PC-3 (cell line): ENCODE measurements around the gene CLMN. TPM values are rescaled to one million over a fixed set of nuclear protein-coding genes. Genes with fewer than 3 reads are reported as not detected.

Experiments
- ATAC-seq: fragments of 200-7000 bp; cut with Tn5 transposase; 2 replicates; pipeline ENCODE4 v1.9.1; 2020; ENCODE audit warnings: mild to moderate bottlenecking, moderate library complexity
- BruUV-seq: library from RNA; stranded (reverse); fragments of 400-500 nt; replicated peaks from 2 replicates; lab custom pipeline; 2021; lab: Mats Ljungman, UMichigan
- CTCF ChIA-PET: fragments of 300-600 bp; sonication (Branson Sonifier 250); formaldehyde crosslinking; loops from one replicate; lab custom pipeline; 2022; ENCODE audit warnings: antibody characterized with exemption; lab: Charles Lee
- POLR2A ChIA-PET: fragments of 300-600 bp; sonication (Branson Sonifier 250); formaldehyde crosslinking; loops from one replicate; lab custom pipeline; 2022; ENCODE audit warnings: antibody characterized with exemption; ENCODE audit not compliant: unreplicated experiment; lab: Charles Lee
- DNase-seq: peaks from one replicate; pipeline ENCODE4 v3.0.0-alpha.2; 2015
- H2AFZ ChIP-seq: fragments of 300-600 bp; sonication (generic); 2 replicates; pipeline ENCODE4 v1.6.0; 2016; ENCODE audit warnings: antibody characterized with exemption, low read length
- H3F3A ChIP-seq: fragments of 300-600 bp; sonication (generic); one replicate; pipeline ENCODE4 v1.6.0; 2017; ENCODE audit warnings: antibody characterized with exemption, low read length, control low read depth, mild to moderate bottlenecking; ENCODE audit not compliant: unreplicated experiment
- H3K27ac ChIP-seq: fragments of 300-600 bp; sonication (generic); 2 replicates; pipeline ENCODE4 v1.5.1; 2016; ENCODE audit warnings: mild to moderate bottlenecking, low read length
- H3K27me3 ChIP-seq: fragments of 300-600 bp; sonication (generic); 2 replicates; pipeline ENCODE4 v1.6.1; 2016; ENCODE audit warnings: low read length, mixed read lengths
- H3K36me3 ChIP-seq: fragments of 300-600 bp; sonication (generic); 2 replicates; pipeline ENCODE4 v1.6.1; 2016; ENCODE audit warnings: low read depth, mixed run types, low read length, mixed read lengths
- H3K4me1 ChIP-seq: fragments of 300-600 bp; sonication (generic); 2 replicates; pipeline ENCODE4 v1.5.1; 2016; ENCODE audit warnings: low read length; ENCODE audit not compliant: insufficient read depth
- H3K4me2 ChIP-seq: fragments of 300-600 bp; sonication (generic); 2 replicates; pipeline ENCODE4 v1.6.0; 2016; ENCODE audit warnings: low read length
- H3K4me3 ChIP-seq: fragments of 300-600 bp; sonication (generic); 2 replicates; pipeline ENCODE4 v1.5.1; 2016; ENCODE audit warnings: mild to moderate bottlenecking, low read length, mixed read lengths
- H3K79me2 ChIP-seq: fragments of 300-600 bp; sonication (generic); 2 replicates; pipeline ENCODE4 v1.6.1; 2017; ENCODE audit warnings: low read length, mixed read lengths
- H3K9ac ChIP-seq: fragments of 300-600 bp; sonication (generic); 2 replicates; pipeline ENCODE4 v1.6.0; 2016; ENCODE audit warnings: mild to moderate bottlenecking, low read length
- H3K9me2 ChIP-seq: fragments of 300-600 bp; sonication (generic); replicated peaks from 2 replicates; pipeline ENCODE4 v1.6.1; 2016; ENCODE audit warnings: mixed run types, low read length, mixed read lengths
- H3K9me3 ChIP-seq: fragments of 300-600 bp; sonication (generic); 2 replicates; pipeline ENCODE4 v1.6.1; 2016; ENCODE audit warnings: low read length, mixed read lengths
- H4K20me1 ChIP-seq: fragments of 300-600 bp; sonication (generic); 2 replicates; pipeline ENCODE4 v1.6.1; 2016; ENCODE audit warnings: low read length, mixed read lengths
- EZH2 ChIP-seq: fragments of 300-600 bp; sonication (generic); IDR thresholded peaks from one replicate; pipeline ENCODE4 v1.6.1; 2017; ENCODE audit warnings: antibody characterized with exemption, mild to moderate bottlenecking, low read length; ENCODE audit not compliant: unreplicated experiment
- EZH2phosphoT487 ChIP-seq: fragments of 300-600 bp; sonication (generic); IDR thresholded peaks from 2 replicates; pipeline ENCODE4 v1.6.1; 2018; ENCODE audit warnings: mild to moderate bottlenecking, antibody characterized with exemption, low read length, borderline replicate concordance
- intact Hi-C: fragments of 100-400 bp; cut with micrococcal nuclease; formaldehyde crosslinking; loops from 2 replicates; pipeline ENCODE4 v1.9.0; 2023
- total RNA-seq: library from RNA; depleted of rRNA; stranded (reverse); fragments of >200 nt; gene quantifications from 2 replicates; pipeline ENCODE4 v1.2.3, GENCODE V29; 2014
- TF ChIP-seq, protein P1 (sequence below): fragments of 300-600 bp; sonication (generic); conservative IDR thresholded peaks from 2 replicates; pipeline ENCODE4 v1.5.1; 2017; ENCODE audit warnings: antibody characterized with exemption, low read depth, mild to moderate bottlenecking, low read length

Gene CLMN
- total RNA-seq, 1 experiment from 2014 or later: 3.5 TPM

DNA sequence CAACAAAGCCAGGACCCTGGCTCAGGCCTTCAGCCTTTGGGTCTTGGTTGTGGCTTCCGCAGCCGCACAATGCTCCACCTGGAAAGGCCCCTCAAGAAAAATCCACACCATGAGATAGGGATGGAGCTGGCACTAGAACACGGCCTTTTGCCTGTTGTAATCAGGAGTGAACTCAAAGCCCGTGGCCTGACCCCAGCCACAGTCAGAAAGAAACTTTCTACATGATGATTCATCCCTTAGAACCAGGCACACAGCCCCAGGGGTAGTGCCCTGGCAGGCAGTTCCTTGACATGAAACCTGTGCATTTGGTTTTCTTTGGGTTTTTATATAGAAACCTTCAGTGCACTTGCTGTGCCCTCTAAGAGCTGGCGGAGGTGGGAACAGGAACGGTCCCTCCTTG, 5.1 kb downstream of the CLMN start:
- POLR2A ChIA-PET: no interaction called here

DNA sequence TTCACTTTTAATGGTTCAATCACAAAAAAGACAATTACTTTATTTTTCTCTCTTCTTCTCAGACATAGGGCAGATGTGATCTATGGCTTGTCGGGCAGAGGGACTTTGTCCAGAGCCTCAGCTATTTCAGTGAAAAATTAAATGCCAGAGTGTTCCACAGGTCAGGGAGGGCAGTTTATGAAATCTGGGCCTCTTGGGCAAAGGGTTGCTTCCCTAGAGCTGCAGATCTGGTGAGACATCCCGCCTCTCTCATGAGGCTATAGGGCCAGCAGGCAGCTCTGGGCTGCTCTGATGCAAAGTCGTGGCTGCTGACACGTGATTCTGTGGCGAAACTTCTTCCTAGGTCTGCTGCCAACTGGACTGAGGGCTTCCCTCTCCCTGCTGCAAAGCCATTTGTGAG, 6.0 kb downstream of the CLMN start:
- Histone ChIP-seq H3K9ac (no peak overlapping the region), H3K4me3 (no peak overlapping the region), H4K20me1 (no peaks in the 10 kb centered on the region), H3K27me3 (no peaks in the 10 kb centered on the region), H3K9me3 (no peaks in the 10 kb centered on the region), H2AFZ (no peak overlapping the region), H3K9me2 (no peaks in the 10 kb centered on the region), H3K27ac (no peak overlapping the region), H3K79me2 (no peaks in the 10 kb centered on the region), H3K36me3 (no peaks in the 10 kb centered on the region), H3K4me1 (peaks cover 26% of the 10 kb centered on the region), H3F3A (no peaks in the 10 kb centered on the region), H3K4me2 (no peak overlapping the region)
- no TSS peak for BruUV-seq
- ChIA-PET CTCF (no interaction called here), POLR2A (no interaction called here)
- intact Hi-C loops: no loop called here
- ATAC-seq (no peak), DNase-seq (peak; percentile 33)
- TF ChIP-seq EZH2: no peak
- TF ChIP-seq, protein P1, sequence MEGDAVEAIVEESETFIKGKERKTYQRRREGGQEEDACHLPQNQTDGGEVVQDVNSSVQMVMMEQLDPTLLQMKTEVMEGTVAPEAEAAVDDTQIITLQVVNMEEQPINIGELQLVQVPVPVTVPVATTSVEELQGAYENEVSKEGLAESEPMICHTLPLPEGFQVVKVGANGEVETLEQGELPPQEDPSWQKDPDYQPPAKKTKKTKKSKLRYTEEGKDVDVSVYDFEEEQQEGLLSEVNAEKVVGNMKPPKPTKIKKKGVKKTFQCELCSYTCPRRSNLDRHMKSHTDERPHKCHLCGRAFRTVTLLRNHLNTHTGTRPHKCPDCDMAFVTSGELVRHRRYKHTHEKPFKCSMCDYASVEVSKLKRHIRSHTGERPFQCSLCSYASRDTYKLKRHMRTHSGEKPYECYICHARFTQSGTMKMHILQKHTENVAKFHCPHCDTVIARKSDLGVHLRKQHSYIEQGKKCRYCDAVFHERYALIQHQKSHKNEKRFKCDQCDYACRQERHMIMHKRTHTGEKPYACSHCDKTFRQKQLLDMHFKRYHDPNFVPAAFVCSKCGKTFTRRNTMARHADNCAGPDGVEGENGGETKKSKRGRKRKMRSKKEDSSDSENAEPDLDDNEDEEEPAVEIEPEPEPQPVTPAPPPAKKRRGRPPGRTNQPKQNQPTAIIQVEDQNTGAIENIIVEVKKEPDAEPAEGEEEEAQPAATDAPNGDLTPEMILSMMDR: no peak
- TF ChIP-seq EZH2phosphoT487: no peak

More for the DNA sequence above, 5.1 kb downstream of the CLMN start:
- H3K4me3 ChIP-seq: no peak overlapping the region
- H3K9ac ChIP-seq: no peak overlapping the region
- H3K9me2 ChIP-seq: no peaks in the 10 kb centered on the region
- peaks cover 26% of the 10 kb centered on the region for H3K4me1 ChIP-seq
- intact Hi-C loops: no loop called here
- peak overlapping the region; percentile 41 for H3K4me2 ChIP-seq
- peak overlapping the region; percentile 25 for H3K27ac ChIP-seq
- DNase-seq (peak; percentile 84), ATAC-seq (peak; percentile 72)
- H4K20me1 ChIP-seq: no peaks in the 10 kb centered on the region
- H2AFZ ChIP-seq: no peak overlapping the region
- CTCF ChIA-PET: no interaction called here
- BruUV-seq: no TSS peak
- H3K27me3 ChIP-seq: no peaks in the 10 kb centered on the region
- no peaks in the 10 kb centered on the region for H3K36me3 ChIP-seq
- no peaks in the 10 kb centered on the region for H3K79me2 ChIP-seq
- no peak for TF ChIP-seq EZH2
- no peak for TF ChIP-seq EZH2phosphoT487
- TF ChIP-seq, protein P1: no peak
- no peaks in the 10 kb centered on the region for H3K9me3 ChIP-seq
- H3F3A ChIP-seq: no peaks in the 10 kb centered on the region

DNA sequence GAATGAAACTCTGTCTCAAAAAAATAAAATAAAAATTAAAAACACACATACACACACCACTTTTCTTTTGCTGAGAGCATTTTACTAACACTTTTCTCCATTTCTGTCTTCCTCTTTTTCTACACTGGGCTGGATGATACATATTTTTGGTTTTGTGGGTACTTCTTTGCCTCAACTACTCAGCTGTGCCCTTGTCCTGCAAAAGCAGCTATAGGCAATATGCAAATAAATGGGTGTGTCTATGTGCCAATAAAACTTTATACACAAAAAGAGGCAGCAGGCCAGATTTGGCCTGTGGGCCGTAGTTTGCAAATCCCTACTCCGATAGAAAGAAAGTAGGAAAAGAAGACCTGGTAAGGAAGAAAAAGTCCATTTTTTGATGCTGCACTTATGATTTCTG, 6.5 kb downstream of the CLMN start:
- intact Hi-C loops: no loop called here
- Histone ChIP-seq H3K4me1 (peaks cover 22% of the 10 kb centered on the region), H3K27ac (no peak overlapping the region), H3K4me3 (no peak overlapping the region), H3K27me3 (no peaks in the 10 kb centered on the region), H4K20me1 (no peaks in the 10 kb centered on the region), H3K9ac (no peak overlapping the region), H3K9me2 (no peaks in the 10 kb centered on the region), H3F3A (no peaks in the 10 kb centered on the region), H2AFZ (no peak overlapping the region), H3K4me2 (no peak overlapping the region), H3K79me2 (no peaks in the 10 kb centered on the region), H3K9me3 (no peaks in the 10 kb centered on the region), H3K36me3 (no peaks in the 10 kb centered on the region)
- ChIA-PET POLR2A (no interaction called here), CTCF (no interaction called here)
- no TSS peak for BruUV-seq
- TF ChIP-seq, protein P1: no peak
- TF ChIP-seq EZH2phosphoT487: no peak
- TF ChIP-seq EZH2: no peak
- DNase-seq (no peak), ATAC-seq (no peak)
